Measurements from ENCODE around the gene MLANA. TPM values are rescaled to one million over a fixed set of nuclear protein-coding genes. Genes with fewer than 3 reads are reported as not detected.

MLANA gene
- total and polyA plus RNA-seq, 10 of the 15 experiments (the other 5 are each of a cell fraction or from before 2014, with no cell fraction given) = 0.11 to 0.26 (median 0.13) TPM; not detected in 6

DNA sequence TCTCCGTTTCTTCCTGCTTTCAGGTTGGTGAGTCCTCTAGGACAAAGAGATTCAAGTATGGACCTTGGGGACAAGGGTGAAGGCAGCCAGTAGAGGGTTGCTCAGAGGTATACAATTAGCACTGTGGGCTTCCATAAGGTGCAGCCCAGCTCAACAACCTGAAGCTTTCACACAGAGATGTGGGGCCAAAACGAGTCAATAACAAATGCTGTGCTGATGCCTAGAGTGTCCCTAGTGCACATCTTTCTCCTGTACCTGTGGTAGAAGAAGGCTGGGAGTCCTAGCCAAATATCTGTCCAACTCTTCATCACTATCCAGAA, 20.7 kb upstream of the MLANA start (continued):
- TF ChIP-seq, protein P1, sequence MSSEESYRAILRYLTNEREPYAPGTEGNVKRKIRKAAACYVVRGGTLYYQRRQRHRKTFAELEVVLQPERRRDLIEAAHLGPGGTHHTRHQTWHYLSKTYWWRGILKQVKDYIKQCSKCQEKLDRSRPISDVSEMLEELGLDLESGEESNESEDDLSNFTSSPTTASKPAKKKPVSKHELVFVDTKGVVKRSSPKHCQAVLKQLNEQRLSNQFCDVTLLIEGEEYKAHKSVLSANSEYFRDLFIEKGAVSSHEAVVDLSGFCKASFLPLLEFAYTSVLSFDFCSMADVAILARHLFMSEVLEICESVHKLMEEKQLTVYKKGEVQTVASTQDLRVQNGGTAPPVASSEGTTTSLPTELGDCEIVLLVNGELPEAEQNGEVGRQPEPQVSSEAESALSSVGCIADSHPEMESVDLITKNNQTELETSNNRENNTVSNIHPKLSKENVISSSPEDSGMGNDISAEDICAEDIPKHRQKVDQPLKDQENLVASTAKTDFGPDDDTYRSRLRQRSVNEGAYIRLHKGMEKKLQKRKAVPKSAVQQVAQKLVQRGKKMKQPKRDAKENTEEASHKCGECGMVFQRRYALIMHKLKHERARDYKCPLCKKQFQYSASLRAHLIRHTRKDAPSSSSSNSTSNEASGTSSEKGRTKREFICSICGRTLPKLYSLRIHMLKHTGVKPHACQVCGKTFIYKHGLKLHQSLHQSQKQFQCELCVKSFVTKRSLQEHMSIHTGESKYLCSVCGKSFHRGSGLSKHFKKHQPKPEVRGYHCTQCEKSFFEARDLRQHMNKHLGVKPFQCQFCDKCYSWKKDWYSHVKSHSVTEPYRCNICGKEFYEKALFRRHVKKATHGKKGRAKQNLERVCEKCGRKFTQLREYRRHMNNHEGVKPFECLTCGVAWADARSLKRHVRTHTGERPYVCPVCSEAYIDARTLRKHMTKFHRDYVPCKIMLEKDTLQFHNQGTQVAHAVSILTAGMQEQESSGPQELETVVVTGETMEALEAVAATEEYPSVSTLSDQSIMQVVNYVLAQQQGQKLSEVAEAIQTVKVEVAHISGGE (CRISPR knock-in tag; IDR thresholded peaks at IDR 0.05) = no peak
- TF ChIP-seq, protein P2, sequence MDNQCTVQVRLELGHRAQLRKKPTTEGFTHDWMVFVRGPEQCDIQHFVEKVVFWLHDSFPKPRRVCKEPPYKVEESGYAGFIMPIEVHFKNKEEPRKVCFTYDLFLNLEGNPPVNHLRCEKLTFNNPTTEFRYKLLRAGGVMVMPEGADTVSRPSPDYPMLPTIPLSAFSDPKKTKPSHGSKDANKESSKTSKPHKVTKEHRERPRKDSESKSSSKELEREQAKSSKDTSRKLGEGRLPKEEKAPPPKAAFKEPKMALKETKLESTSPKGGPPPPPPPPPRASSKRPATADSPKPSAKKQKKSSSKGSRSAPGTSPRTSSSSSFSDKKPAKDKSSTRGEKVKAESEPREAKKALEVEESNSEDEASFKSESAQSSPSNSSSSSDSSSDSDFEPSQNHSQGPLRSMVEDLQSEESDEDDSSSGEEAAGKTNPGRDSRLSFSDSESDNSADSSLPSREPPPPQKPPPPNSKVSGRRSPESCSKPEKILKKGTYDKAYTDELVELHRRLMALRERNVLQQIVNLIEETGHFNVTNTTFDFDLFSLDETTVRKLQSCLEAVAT (IDR thresholded peaks at IDR 0.05) = no peak
- no peak for TF ChIP-seq RUNX3 (IDR thresholded peaks at IDR 0.05; ENCODE audit: low read length)

DNA sequence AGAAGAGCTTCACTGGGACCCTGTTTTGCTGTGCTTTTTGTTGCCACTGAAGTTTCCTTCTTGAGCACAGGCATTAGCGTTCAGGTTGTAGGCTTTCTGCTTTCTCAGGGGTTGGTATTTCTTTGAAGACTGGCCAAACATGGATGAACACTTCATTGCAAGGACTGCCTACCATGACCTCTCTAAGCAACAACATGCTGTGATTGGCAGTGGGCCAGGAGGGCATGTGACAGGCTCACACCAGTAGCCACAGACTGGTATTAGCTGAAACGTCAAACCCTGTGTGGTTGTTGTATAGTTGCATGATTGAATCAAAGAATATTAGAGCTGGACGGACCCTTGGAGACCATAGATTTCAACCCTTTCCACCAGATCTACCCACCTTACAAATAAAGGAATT, 20.0 kb upstream of the MLANA start:
- no peak overlapping the region for H3K4me3 ChIP-seq
- DNase-seq (ENCODE audit: low read depth, low spot score) (no peak), ATAC-seq (no peak), FAIRE-seq (no peak)
- ChIA-PET CTCF (interaction anchor here (0.6 to 3.6 kb wide), 10 partner anchors 9 to 436 kb away, joined by 3 to 13 read pairs (median 7); no protein-coding TSS in a partner anchor), RAD21 (ENCODE audit: unreplicated experiment) (interaction anchor here (1.0 kb wide), 1 partner anchor 24 kb away, joined by 3 read pairs; no protein-coding TSS in a partner anchor), POLR2A (interaction anchor here (0.7 kb wide), 1 partner anchor 12 kb away, joined by 3 read pairs; no protein-coding TSS in a partner anchor), SMC1A (ENCODE audit: uncharacterized antibody, unreplicated experiment) (interaction anchor here (1.2 to 2.7 kb wide), 7 partner anchors 11 to 183 kb away, joined by 3 to 12 read pairs (median 4); no protein-coding TSS in a partner anchor)
- in situ Hi-C loops (cut with MboI) = no loop called here
- H2AFZ ChIP-seq (ENCODE audit: control insufficient read depth, low read depth, low read length) = no peak overlapping the region
- H3K79me2 ChIP-seq (ENCODE audit: control insufficient read depth, insufficient read depth, low read length) = no peaks in the 10 kb centered on the region
- no peaks in the 10 kb centered on the region for H3K27me3 ChIP-seq (replicated peaks in 1 of 2; ENCODE audit: control insufficient read depth in 2 of 2, insufficient read depth in 2 of 2, low read length in 1 of 2)
- H3K9me3 ChIP-seq (replicated peaks; ENCODE audit: control insufficient read depth, insufficient read depth, low read length) = no peaks in the 10 kb centered on the region
- no peaks in the 10 kb centered on the region for H3K4me1 ChIP-seq (ENCODE audit: control insufficient read depth, insufficient read depth, low read length)
- no peak overlapping the region for H3K4me2 ChIP-seq (ENCODE audit: control insufficient read depth, insufficient read depth)
- no peaks in the 10 kb centered on the region for H4K20me1 ChIP-seq (ENCODE audit: control insufficient read depth, insufficient read depth)
- no peak for TF ChIP-seq RFX5 (IDR thresholded peaks at IDR 0.05; ENCODE audit: low read depth, low read length)
- no peak for TF ChIP-seq IKZF1 (conservative IDR thresholded peaks at IDR 0.05)
- TF ChIP-seq NBN (IDR thresholded peaks at IDR 0.05) = no peak
- no peak for TF ChIP-seq SMAD5 (IDR thresholded peaks at IDR 0.05; ENCODE audit: low read depth)
- TF ChIP-seq HDAC6 (IDR thresholded peaks at IDR 0.05; ENCODE audit: unreplicated experiment) = no peak
- 97% methylated on average over 3 of the region's 3 CpGs for WGBS (ENCODE audit: insufficient coverage, insufficient replicate concordance, low lambda C conversion rate, missing lambda C conversion rate)
- H3K9ac ChIP-seq (ENCODE audit: control insufficient read depth, insufficient read depth, low read length) = no peak overlapping the region
- intact Hi-C loops (cut with micrococcal nuclease; ENCODE audit: unreplicated experiment) = no loop called here
- no peak overlapping the region for H3K27ac ChIP-seq (ENCODE audit: control insufficient read depth, insufficient read depth)
- H3K36me3 ChIP-seq (ENCODE audit: control insufficient read depth in 2 of 2, insufficient read depth in 2 of 2, low read length in 1 of 2) = no peaks in the 10 kb centered on the region
- no TSS peak for BruUV-seq (replicated peaks)
